ENCODE data around the gene IMPA2.

Gene IMPA2

DNA sequence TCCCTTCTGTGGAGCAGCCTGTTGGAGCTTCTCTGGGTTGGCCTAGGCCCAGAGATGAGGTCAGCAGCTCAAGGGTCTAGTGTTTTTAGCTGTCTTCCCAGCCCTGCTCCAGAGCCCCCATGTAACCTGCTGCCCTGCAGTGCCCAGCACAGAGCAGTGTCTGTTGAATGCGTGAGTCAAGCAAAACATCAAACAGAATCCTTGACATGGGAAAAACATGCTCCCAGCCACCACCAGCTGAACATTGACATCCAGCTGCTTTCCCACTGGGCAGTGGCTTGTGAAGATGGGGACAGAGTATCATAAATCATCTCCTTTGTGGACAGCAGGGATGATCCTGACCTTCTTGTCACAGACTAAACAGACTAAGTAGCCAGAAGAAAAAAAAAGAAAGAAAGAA lies 22.6 kb downstream of the IMPA2 start:
- TF ChIP-seq, protein P1, sequence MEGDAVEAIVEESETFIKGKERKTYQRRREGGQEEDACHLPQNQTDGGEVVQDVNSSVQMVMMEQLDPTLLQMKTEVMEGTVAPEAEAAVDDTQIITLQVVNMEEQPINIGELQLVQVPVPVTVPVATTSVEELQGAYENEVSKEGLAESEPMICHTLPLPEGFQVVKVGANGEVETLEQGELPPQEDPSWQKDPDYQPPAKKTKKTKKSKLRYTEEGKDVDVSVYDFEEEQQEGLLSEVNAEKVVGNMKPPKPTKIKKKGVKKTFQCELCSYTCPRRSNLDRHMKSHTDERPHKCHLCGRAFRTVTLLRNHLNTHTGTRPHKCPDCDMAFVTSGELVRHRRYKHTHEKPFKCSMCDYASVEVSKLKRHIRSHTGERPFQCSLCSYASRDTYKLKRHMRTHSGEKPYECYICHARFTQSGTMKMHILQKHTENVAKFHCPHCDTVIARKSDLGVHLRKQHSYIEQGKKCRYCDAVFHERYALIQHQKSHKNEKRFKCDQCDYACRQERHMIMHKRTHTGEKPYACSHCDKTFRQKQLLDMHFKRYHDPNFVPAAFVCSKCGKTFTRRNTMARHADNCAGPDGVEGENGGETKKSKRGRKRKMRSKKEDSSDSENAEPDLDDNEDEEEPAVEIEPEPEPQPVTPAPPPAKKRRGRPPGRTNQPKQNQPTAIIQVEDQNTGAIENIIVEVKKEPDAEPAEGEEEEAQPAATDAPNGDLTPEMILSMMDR (IDR thresholded peaks at IDR 0.05; ENCODE audit: borderline replicate concordance, control extremely low read depth, extremely low read depth, insufficient read depth, missing control alignments) = no peak
- DNase-seq (ENCODE audit: low spot score) = no peak
- in situ Hi-C loops (cut with MboI; ENCODE audit: low sequenced_read_pairs, unreplicated experiment) = no loop called here

- no peak for DNase-seq (ENCODE audit: low spot score)
- in situ Hi-C loops (cut with MboI; ENCODE audit: low sequenced_read_pairs, unreplicated experiment) = no loop called here
- TF ChIP-seq, protein P1 (IDR thresholded peaks at IDR 0.05; ENCODE audit: borderline replicate concordance, control extremely low read depth, extremely low read depth, insufficient read depth, missing control alignments) = no peak
Observed at GRCh38 chr18:12005538-12006487, 24.5 kb downstream of the IMPA2 start.

DNA sequence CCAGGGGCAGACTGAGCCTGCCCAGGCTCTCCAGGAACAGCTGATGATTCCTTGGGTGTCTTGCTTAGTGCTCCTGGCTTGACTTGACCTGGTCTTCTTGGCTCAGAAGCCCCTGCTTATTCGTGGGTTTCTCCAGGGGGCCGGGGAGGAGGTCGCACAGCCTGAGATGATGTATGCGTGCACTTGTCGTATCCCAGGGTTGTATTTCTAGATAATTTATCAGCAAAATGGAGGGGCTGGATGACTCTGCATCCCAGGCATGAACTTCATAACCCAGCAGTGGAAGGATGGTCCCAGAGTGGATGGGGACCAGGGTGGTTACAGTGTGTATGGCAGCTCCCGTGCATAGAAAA lies 25.2 kb downstream of the IMPA2 start:
- TF ChIP-seq, protein P1 (IDR thresholded peaks at IDR 0.05; ENCODE audit: borderline replicate concordance, control extremely low read depth, extremely low read depth, insufficient read depth, missing control alignments) = no peak
- DNase-seq (ENCODE audit: low spot score) = no peak
- in situ Hi-C loops (cut with MboI; ENCODE audit: low sequenced_read_pairs, unreplicated experiment) = no loop called here

DNA sequence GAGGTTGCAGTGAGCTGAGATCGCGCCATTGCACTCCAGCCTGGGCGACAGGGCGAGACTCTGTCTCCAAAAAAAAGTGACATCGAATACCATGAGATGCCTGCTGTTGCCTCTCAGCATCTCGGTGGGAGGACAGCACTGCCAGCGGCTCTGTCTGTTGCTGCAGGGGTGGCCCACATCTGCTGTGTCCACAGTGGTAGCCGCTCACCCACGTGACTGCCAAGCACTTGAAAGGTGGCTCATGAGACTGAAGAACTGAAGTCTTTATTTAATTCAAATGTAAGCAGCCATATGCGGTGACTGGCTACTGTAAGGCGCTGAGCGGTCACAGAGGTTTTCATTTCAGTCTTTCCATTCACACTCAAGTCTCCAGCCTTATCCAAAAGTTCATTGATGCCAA lies 25.8 kb downstream of the IMPA2 start:
- in situ Hi-C loops (cut with MboI; ENCODE audit: low sequenced_read_pairs, unreplicated experiment) = no loop called here
- no peak for DNase-seq (ENCODE audit: low spot score)
- TF ChIP-seq, protein P1 (IDR thresholded peaks at IDR 0.05; ENCODE audit: borderline replicate concordance, control extremely low read depth, extremely low read depth, insufficient read depth, missing control alignments) = no peak

DNA sequence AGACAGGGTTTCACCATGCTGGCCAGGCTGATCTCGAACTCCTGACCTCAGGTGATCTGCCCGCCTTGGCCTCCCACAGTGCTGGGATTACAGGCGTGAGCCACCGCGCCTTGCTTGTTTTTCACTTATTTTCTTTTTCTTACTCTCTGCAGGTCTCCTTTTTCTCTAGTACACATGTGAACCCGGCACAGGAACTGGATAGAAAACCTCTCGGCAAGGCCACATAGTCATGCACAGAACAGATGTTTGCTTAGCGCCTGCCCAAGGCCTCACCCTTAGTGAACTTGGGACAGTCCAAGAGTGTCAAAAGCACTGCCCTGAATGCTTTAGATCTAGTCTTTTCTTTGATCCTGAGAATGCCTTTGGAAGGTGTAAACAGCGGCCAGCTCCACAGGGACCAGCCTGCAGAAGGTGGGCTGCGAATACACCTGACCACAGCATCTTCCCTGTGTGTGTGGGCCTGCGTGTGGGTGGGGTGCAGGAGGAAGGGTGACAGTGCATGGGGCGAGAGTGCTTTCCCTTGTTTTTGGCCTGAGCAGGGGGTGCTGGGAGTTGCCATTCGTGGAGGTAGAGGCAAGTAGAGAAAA lies 27.0 kb downstream of the IMPA2 start:
- TF ChIP-seq, protein P1 (IDR thresholded peaks at IDR 0.05; ENCODE audit: borderline replicate concordance, control extremely low read depth, extremely low read depth, insufficient read depth, missing control alignments) = no peak
- in situ Hi-C loops (cut with MboI; ENCODE audit: low sequenced_read_pairs, unreplicated experiment) = no loop called here

DNA sequence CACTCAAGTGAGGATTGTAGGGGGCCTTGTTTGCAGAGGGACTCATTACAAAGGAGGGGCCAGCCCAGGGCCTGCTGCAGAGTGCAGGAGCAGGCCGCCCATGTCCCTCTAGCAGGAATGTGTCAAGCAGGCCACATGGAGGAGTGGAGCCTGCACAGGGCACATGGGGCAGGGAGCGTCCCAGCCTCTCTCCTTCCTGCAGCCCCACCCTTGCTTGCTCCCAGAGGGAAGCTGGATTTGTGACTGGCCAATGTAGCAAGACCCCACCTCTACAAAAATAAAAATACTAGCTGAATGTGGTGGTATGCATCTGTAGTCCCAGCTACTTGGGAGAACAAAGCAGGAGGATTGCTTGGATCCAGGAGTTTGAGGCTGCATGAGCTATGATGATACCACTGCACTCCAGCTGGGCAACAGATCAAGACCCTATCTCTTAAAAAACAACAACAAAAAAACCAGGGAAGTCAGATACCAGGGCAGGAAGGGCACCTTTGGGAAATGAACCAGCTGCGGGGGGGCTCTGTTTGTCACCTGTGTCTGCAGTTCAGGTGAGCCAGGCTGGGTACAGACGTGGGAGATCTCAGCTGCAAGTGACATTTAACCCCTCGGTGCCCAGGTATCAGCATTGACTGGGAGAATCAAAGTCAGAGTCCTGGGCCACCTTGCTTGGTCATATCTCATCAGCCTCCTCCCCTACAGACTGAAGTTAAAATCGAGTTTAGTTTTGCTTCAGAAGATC lies 27.7 kb downstream of the IMPA2 start:
- in situ Hi-C loops (cut with MboI; ENCODE audit: low sequenced_read_pairs, unreplicated experiment) = no loop called here
- no peak for DNase-seq (ENCODE audit: low spot score)
- TF ChIP-seq, protein P1 (IDR thresholded peaks at IDR 0.05; ENCODE audit: borderline replicate concordance, control extremely low read depth, extremely low read depth, insufficient read depth, missing control alignments) = no peak

More for the DNA sequence above, 27.0 kb downstream of the IMPA2 start:
- DNase-seq (ENCODE audit: low spot score) = no peak

Measured in GM13976 (cell line).